22Rv1 (cell line): ENCODE measurements around the gene TRPV4.

ENCODE experiments used
- H3K27ac ChIP-seq: fragments of 450-650 bp; 2 replicates; pipeline ENCODE4 v1.5.1; 2017
- CTCF ChIP-seq: fragments of 450-650 bp; IDR thresholded peaks from 2 replicates; pipeline ENCODE4 v1.5.1; 2017; ENCODE audit warnings: mild to moderate bottlenecking
- ZFX ChIP-seq: fragments of 450-650 bp; IDR thresholded peaks from 2 replicates; pipeline ENCODE4 v1.6.1; 2017; ENCODE audit warnings: antibody characterized with exemption, borderline replicate concordance

Gene TRPV4

GRCh38 chr12:109827566-109828550, 5.3 kb downstream of the TRPV4 start:
- TF ChIP-seq ZFX (no peak), CTCF (no peak)
- H3K27ac ChIP-seq, result no peak overlapping the region

- no peak overlapping the region for H3K27ac ChIP-seq
- TF ChIP-seq ZFX (no peak), CTCF (no peak)
Measured at GRCh38 chr12:109827080-109827479, 6.1 kb downstream of the TRPV4 start.

GRCh38 chr12:109824731-109825130, 8.5 kb downstream of the TRPV4 start:
- H3K27ac ChIP-seq, result no peak overlapping the region
- TF ChIP-seq CTCF (no peak), ZFX (no peak)

- TF ChIP-seq CTCF, result no peak
- TF ChIP-seq ZFX, result no peak
- H3K27ac ChIP-seq, result no peak overlapping the region
Measured at GRCh38 chr12:109822951-109823411, 10.2 kb downstream of the TRPV4 start.

- H3K27ac ChIP-seq, result no peak overlapping the region
- TF ChIP-seq ZFX, result no peak
- TF ChIP-seq CTCF, result no peak
Measured at GRCh38 chr12:109822416-109822815, 10.8 kb downstream of the TRPV4 start.

GRCh38 chr12:109821968-109822367, 11.2 kb downstream of the TRPV4 start:
- TF ChIP-seq CTCF (no peak), ZFX (no peak)
- H3K27ac ChIP-seq, result no peak overlapping the region

- H3K27ac ChIP-seq, result no peak overlapping the region
- TF ChIP-seq ZFX, result no peak
- TF ChIP-seq CTCF, result no peak
Measured at GRCh38 chr12:109820816-109821381, 12.3 kb downstream of the TRPV4 start.
